RWPE2 (cell line): Measurements from ENCODE around the gene SETD1B.
"Not testable (repeated sequence)": the region's sequence is repeated elsewhere in the genome, so short reads cannot be mapped to it uniquely, and the experiment has no call there.

ENCODE experiments used
- ATAC-seq: fragments of 200-7000 bp; cut with Tn5 transposase; 3 replicates; pipeline ENCODE4 v1.9.1; 2021; ENCODE audit warnings: low read depth
- DNase-seq: peaks from one replicate; pipeline ENCODE4 v3.0.0-alpha.2; 2020; ENCODE audit warnings: low spot score
- H3K27ac ChIP-seq: fragments of 450-650 bp; 2 replicates; pipeline ENCODE4 v1.5.1; 2017; ENCODE audit warnings: mild to moderate bottlenecking; ENCODE audit not compliant: poor library complexity, severe bottlenecking
- H3K27me3 ChIP-seq: fragments of 250-450 bp; sonication (Bioruptor Pico); 2 replicates; pipeline ENCODE4 v1.5.1; 2021; ENCODE audit warnings: mild to moderate bottlenecking, moderate library complexity; ENCODE audit not compliant: insufficient read depth, poor library complexity, severe bottlenecking
- H3K36me3 ChIP-seq: fragments of 250-450 bp; sonication (Bioruptor Pico); 2 replicates; pipeline ENCODE4 v1.5.1; 2020; ENCODE audit warnings: low read depth, mild to moderate bottlenecking, moderate library complexity
- H3K4me1 ChIP-seq: fragments of 250-450 bp; sonication (Bioruptor Pico); 2 replicates; pipeline ENCODE4 v1.5.1; 2021; ENCODE audit warnings: mild to moderate bottlenecking, moderate library complexity; ENCODE audit not compliant: insufficient read depth, poor library complexity, severe bottlenecking
- H3K4me3 ChIP-seq: fragments of 250-450 bp; sonication (Bioruptor Pico); 2 replicates; pipeline ENCODE4 v1.5.1; 2021; ENCODE audit warnings: mild to moderate bottlenecking, moderate library complexity; ENCODE audit not compliant: severe bottlenecking
- H3K9me3 ChIP-seq: fragments of 250-450 bp; sonication (Bioruptor Pico); 2 replicates; pipeline ENCODE4 v1.5.1; 2021; ENCODE audit warnings: mild to moderate bottlenecking, moderate library complexity; ENCODE audit not compliant: severe bottlenecking
- TF ChIP-seq, protein P1 (sequence below): fragments of 450-650 bp; IDR thresholded peaks from one replicate; pipeline ENCODE4 v1.5.1; 2017; ENCODE audit warnings: mild to moderate bottlenecking, moderate library complexity; ENCODE audit not compliant: poor library complexity, severe bottlenecking

SETD1B gene

DNA sequence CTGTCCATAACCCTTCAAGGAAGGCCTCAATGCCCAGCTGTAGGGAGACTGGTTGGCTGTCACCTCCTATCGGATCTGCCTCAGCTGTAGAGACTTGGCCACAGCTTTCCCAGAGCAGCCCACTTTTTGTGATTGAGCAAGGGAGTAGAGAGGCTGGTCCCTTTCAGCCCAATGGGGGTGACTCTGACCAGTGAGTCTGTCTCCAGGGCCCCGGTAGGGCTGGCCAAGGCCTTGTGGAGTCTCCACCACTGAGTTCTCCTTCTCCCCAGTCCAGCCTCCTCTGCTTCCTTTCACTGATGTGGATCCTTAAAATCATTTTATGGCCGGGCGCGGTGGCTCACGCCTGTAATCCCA lies 69.4 kb downstream of the SETD1B start:
- no peak for ATAC-seq
- TF ChIP-seq, protein P1, sequence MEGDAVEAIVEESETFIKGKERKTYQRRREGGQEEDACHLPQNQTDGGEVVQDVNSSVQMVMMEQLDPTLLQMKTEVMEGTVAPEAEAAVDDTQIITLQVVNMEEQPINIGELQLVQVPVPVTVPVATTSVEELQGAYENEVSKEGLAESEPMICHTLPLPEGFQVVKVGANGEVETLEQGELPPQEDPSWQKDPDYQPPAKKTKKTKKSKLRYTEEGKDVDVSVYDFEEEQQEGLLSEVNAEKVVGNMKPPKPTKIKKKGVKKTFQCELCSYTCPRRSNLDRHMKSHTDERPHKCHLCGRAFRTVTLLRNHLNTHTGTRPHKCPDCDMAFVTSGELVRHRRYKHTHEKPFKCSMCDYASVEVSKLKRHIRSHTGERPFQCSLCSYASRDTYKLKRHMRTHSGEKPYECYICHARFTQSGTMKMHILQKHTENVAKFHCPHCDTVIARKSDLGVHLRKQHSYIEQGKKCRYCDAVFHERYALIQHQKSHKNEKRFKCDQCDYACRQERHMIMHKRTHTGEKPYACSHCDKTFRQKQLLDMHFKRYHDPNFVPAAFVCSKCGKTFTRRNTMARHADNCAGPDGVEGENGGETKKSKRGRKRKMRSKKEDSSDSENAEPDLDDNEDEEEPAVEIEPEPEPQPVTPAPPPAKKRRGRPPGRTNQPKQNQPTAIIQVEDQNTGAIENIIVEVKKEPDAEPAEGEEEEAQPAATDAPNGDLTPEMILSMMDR, result no peak

DNA sequence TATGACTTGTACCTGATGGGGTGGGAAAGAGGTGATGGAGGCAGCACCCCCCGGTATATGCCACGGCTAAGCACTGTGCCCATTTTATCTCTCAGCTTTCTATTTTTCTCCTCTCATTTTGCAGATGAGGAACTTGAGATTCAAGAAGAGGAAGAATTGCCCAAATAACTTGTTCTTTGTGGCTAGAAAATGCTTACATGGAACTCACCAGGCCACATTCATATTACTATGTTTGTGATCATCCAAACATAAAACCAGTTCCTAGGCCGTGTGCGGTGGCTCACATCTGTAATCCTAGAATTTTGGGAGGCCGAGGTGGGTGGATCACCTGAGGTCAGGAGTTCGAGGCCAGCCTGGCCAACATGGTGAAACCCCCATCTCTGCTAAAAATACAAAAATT lies 70.3 kb downstream of the SETD1B start:
- Histone ChIP-seq H3K4me1 (peaks cover 8% of the 10 kb centered on the region), H3K4me3 (no peak overlapping the region), H3K9me3 (no peaks in the 10 kb centered on the region), H3K27ac (no peak overlapping the region), H3K27me3 (no peaks in the 10 kb centered on the region), H3K36me3 (no peaks in the 10 kb centered on the region)
- no peak for ATAC-seq
- TF ChIP-seq, protein P1, result no peak
- DNase-seq, result no peak

More for the DNA sequence above, 69.4 kb downstream of the SETD1B start:
- Histone ChIP-seq H3K4me1 (peaks cover 8% of the 10 kb centered on the region), H3K4me3 (no peak overlapping the region), H3K27ac (peak overlapping the region; percentile 17), H3K36me3 (no peaks in the 10 kb centered on the region), H3K9me3 (no peaks in the 10 kb centered on the region), H3K27me3 (no peaks in the 10 kb centered on the region)
- DNase-seq, result no peak

DNA sequence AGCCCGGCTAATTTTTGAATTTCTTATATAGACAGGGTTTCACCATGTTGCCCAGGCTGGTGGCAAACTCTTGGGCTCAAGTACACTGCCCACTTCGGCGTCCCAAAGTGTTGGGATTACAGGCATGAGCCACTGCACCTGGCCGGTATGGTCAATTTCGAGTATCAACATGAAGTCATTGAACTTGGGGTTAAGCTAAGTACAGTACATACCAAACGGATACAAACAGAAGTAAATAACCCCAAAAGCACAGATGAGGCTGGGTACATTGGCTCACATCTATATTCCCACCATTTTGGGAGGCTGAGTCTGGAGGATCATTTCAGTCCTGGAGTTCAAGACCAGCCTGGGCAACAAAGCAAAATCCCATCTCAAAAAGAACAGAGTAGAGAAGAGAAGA lies 71.8 kb downstream of the SETD1B start:
- H3K27ac ChIP-seq, result no peak overlapping the region
- TF ChIP-seq, protein P1, result no peak
- DNase-seq (no peak), ATAC-seq (no peak)
- H3K36me3 ChIP-seq, result no peaks in the 10 kb centered on the region
- H3K27me3 ChIP-seq, result no peaks in the 10 kb centered on the region
- H3K4me3 ChIP-seq, result no peak overlapping the region
- peaks cover 8% of the 10 kb centered on the region for H3K4me1 ChIP-seq
- H3K9me3 ChIP-seq, result no peaks in the 10 kb centered on the region

DNA sequence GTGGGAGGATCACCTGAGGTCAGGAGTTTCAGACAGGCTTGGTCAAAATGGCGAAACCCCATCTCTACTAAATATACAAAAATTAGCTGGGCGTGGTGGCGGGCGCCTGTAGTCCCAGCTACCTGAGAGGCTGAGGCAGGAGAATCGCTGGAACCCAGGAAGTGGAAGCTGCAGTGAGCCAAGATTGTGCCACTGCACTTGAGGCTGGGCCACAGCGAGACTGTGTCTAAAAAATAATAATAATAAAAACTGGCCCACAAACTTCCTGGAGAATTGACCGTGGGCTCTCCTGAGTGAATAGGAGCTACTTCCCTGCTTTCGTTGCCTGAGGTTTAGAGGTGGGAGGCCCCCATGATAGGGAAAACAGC lies 72.3 kb downstream of the SETD1B start:
- not testable (repeated sequence) for H3K36me3 ChIP-seq, H3K4me1 ChIP-seq, H3K9me3 ChIP-seq, DNase-seq, H3K27ac ChIP-seq, H3K27me3 ChIP-seq, ATAC-seq, H3K4me3 ChIP-seq
